GM12873 (cell line): ENCODE measurements around the gene MAN2B2.

Experiments used
- TF ChIP-seq, protein P1 (sequence below): IDR thresholded peaks from 2 replicates; pipeline ENCODE4 v1.5.1; 2012; ENCODE audit warnings: low read depth, mild to moderate bottlenecking, moderate library complexity, low read length, control low read depth; ENCODE audit not compliant: insufficient read depth; ENCODE audit errors: missing control alignments

MAN2B2 gene

DNA sequence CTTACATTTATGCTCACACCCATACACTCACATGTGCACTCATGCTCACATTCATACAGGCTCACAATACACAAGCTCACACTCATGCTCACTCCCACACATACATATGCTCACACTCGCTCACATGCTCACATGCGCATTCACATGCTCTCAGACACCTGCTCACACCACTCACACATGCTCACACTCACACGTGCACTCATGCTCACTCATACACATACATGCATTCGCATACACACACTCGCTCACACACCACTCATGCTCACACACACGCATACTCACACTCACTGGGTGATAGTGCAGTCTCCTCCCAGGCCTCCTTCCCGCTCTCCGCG lies 90.3 kb downstream of the MAN2B2 start:
- TF ChIP-seq, protein P1, sequence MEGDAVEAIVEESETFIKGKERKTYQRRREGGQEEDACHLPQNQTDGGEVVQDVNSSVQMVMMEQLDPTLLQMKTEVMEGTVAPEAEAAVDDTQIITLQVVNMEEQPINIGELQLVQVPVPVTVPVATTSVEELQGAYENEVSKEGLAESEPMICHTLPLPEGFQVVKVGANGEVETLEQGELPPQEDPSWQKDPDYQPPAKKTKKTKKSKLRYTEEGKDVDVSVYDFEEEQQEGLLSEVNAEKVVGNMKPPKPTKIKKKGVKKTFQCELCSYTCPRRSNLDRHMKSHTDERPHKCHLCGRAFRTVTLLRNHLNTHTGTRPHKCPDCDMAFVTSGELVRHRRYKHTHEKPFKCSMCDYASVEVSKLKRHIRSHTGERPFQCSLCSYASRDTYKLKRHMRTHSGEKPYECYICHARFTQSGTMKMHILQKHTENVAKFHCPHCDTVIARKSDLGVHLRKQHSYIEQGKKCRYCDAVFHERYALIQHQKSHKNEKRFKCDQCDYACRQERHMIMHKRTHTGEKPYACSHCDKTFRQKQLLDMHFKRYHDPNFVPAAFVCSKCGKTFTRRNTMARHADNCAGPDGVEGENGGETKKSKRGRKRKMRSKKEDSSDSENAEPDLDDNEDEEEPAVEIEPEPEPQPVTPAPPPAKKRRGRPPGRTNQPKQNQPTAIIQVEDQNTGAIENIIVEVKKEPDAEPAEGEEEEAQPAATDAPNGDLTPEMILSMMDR = no peak

DNA sequence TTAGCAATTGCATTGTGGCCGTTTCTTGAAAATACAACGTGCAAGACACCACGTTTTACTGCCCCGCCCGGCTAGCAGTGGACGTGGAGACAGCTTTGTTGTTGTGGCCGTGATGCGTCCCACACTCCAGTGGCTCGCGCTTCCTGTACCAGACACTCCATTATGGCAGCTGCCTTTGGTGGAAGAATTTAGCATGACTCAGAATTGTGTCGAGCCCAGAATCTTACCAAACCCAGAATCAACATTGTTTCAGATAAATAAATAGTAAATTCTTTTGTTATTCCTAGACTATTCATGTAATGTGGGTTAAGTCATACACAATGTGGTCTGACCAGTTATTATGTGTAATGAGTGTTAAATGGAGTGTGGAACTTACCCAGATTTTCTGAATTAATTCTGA lies 93.4 kb downstream of the MAN2B2 start:
- TF ChIP-seq, protein P1 = no peak

- TF ChIP-seq, protein P1 = no peak
Observed at GRCh38 chr4:6671648-6672047, 96.7 kb downstream of the MAN2B2 start.

GRCh38 chr4:6672131-6672530 lies 97.1 kb downstream of the MAN2B2 start:
- TF ChIP-seq, protein P1 = no peak
